ENCODE data around the gene DGKB. TPM values are rescaled to one million over a fixed set of nuclear protein-coding genes. Genes with fewer than 3 reads are reported as not detected.

The DGKB gene
- total RNA-seq, 6 experiments from 2014 or later: 0.23 to 0.76 (median 0.61) TPM

GRCh38 chr7:14229047-14229446 is 673.5 kb downstream of the DGKB start:
- Mint-ChIP-seq H3K27me3 (ENCODE audit: insufficient read depth) (no peaks in the 10 kb centered on the region), H3K9me3 (no peaks in the 10 kb centered on the region), H3K27ac (no peak overlapping the region)

GRCh38 chr7:14228341-14228740 is 674.2 kb downstream of the DGKB start:
- no peak for TF ChIP-seq CTCF (IDR thresholded peaks at IDR 0.05)
- Mint-ChIP-seq H3K27me3 (ENCODE audit: insufficient read depth) (no peaks in the 10 kb centered on the region), H3K27ac (no peak overlapping the region), H3K9me3 (no peaks in the 10 kb centered on the region), H3K36me3 (ENCODE audit: low read depth) (no peaks in the 10 kb centered on the region), H3K4me3 (no peak overlapping the region), H3K4me1 (ENCODE audit: low read depth) (peaks cover 8% of the 10 kb centered on the region)
- no peak for DNase-seq

More at GRCh38 chr7:14229047-14229446, 673.5 kb downstream of the DGKB start:
- peaks cover 15% of the 10 kb centered on the region for H3K4me1 Mint-ChIP-seq (ENCODE audit: low read depth)
- no peak overlapping the region for H3K4me3 Mint-ChIP-seq
- no peak for TF ChIP-seq CTCF (IDR thresholded peaks at IDR 0.05)
- DNase-seq: no peak
- no peaks in the 10 kb centered on the region for H3K36me3 Mint-ChIP-seq (ENCODE audit: low read depth)

DNA sequence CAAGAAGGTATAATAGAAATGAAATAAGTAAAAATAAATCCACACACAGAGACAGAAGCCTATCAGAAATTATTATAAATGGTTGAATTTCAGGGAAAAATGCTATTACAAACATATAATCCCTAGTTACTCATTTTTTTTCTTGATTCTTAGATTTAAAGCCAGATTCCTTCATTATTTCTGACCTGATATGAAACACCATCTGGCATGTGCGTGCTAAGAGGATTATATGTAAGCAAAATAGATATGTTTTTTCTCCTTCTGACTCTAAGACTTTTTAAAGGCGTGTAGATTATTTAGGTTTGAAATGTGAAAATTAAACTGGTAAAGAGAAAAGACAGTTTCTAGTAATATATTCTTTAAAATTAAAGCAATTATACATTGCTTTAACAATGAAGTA is 676.4 kb downstream of the DGKB start:
- no peak for TF ChIP-seq CTCF (IDR thresholded peaks at IDR 0.05)
- Mint-ChIP-seq H3K27ac (no peak overlapping the region), H3K9me3 (no peaks in the 10 kb centered on the region), H3K27me3 (ENCODE audit: insufficient read depth) (no peaks in the 10 kb centered on the region), H3K36me3 (ENCODE audit: low read depth) (no peaks in the 10 kb centered on the region), H3K4me1 (ENCODE audit: low read depth) (no peaks in the 10 kb centered on the region; the same call in 1 of the 2 replicates), H3K4me3 (no peak overlapping the region)
- no peak for DNase-seq

DNA sequence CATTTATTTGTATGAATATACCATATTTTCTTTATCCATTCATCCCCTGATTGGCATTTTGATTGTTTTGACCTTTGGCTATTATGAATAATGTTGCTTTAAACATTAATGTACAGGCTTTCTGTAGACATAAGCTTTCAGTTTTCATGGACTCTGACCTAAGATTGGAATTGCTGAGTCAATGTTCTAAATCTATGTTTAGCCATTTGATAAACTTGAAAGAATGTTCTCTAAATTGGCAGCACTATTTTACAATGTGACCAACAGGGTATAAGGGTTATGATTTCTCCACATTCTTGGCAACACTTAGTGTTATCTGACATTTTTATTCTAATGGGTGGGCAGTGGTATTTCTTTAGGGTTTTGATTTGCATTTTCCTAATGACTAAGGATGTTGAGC is 683.4 kb downstream of the DGKB start:
- Mint-ChIP-seq H3K27me3 (ENCODE audit: insufficient read depth) (no peaks in the 10 kb centered on the region), H3K4me3 (no peak overlapping the region), H3K27ac (no peak overlapping the region), H3K4me1 (ENCODE audit: low read depth) (peaks cover 4% of the 10 kb centered on the region; the same call in 1 of the 2 replicates), H3K9me3 (no peaks in the 10 kb centered on the region), H3K36me3 (ENCODE audit: low read depth) (no peaks in the 10 kb centered on the region)
- TF ChIP-seq CTCF (IDR thresholded peaks at IDR 0.05): no peak
- no peak for DNase-seq

- Mint-ChIP-seq H3K27ac (no peak overlapping the region), H3K4me3 (no peak overlapping the region), H3K27me3 (ENCODE audit: insufficient read depth) (no peaks in the 10 kb centered on the region), H3K9me3 (no peaks in the 10 kb centered on the region), H3K36me3 (ENCODE audit: low read depth) (no peaks in the 10 kb centered on the region), H3K4me1 (ENCODE audit: low read depth) (peaks cover 4% of the 10 kb centered on the region; the same call in 1 of the 2 replicates)
- no peak for DNase-seq
- no peak for TF ChIP-seq CTCF (IDR thresholded peaks at IDR 0.05)
Measured at GRCh38 chr7:14218338-14218737, 684.2 kb downstream of the DGKB start.
